ENCODE measurements around the gene MED4.

DNA sequence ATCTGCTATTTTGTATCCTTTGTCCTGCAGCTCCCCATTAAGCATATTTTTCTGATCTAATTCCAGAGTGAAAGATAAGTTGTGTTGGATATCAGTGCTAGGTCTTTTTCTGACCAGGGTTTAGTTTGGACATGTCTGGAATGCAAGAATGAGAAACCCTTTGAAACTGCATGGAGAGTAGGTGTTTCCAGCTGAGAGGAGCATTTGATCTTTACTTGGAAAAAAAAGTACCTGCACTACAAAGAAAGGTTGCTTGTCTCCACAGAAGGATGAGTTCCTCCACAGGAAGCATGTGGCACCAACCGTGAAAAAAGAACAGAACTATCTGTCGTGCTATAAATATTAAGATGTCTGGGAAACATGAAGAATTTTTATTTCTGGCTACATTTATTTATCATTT is 36.6 kb upstream of the MED4 start:
- TF ChIP-seq, protein P1, sequence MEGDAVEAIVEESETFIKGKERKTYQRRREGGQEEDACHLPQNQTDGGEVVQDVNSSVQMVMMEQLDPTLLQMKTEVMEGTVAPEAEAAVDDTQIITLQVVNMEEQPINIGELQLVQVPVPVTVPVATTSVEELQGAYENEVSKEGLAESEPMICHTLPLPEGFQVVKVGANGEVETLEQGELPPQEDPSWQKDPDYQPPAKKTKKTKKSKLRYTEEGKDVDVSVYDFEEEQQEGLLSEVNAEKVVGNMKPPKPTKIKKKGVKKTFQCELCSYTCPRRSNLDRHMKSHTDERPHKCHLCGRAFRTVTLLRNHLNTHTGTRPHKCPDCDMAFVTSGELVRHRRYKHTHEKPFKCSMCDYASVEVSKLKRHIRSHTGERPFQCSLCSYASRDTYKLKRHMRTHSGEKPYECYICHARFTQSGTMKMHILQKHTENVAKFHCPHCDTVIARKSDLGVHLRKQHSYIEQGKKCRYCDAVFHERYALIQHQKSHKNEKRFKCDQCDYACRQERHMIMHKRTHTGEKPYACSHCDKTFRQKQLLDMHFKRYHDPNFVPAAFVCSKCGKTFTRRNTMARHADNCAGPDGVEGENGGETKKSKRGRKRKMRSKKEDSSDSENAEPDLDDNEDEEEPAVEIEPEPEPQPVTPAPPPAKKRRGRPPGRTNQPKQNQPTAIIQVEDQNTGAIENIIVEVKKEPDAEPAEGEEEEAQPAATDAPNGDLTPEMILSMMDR (conservative IDR thresholded peaks at IDR 0.05 in 1 of 2, IDR thresholded peaks at IDR 0.05 in 1 of 2; ENCODE audit: low read depth in 1 of 2, low read length in 2 of 2), result no peak
- no peak for TF ChIP-seq EZH2 (IDR thresholded peaks at IDR 0.05; ENCODE audit: low read length, missing control alignments)
